HG03175 (cell line): Measurements from ENCODE around the gene NR2C2.
A peak's percentile ranks its signal among the peaks of the same experiment; 100 is the strongest.
"Not testable (repeated sequence)": the region's sequence is repeated elsewhere in the genome, so short reads cannot be mapped to it uniquely, and the experiment has no call there.

Experiments
- ATAC-seq: cut with Tn5 transposase; IDR thresholded peaks from one replicate; pipeline ENCODE4 v1.9.1; 2021; ENCODE audit warnings: mild to moderate bottlenecking, moderate library complexity; ENCODE audit not compliant: unreplicated experiment

NR2C2 gene

DNA sequence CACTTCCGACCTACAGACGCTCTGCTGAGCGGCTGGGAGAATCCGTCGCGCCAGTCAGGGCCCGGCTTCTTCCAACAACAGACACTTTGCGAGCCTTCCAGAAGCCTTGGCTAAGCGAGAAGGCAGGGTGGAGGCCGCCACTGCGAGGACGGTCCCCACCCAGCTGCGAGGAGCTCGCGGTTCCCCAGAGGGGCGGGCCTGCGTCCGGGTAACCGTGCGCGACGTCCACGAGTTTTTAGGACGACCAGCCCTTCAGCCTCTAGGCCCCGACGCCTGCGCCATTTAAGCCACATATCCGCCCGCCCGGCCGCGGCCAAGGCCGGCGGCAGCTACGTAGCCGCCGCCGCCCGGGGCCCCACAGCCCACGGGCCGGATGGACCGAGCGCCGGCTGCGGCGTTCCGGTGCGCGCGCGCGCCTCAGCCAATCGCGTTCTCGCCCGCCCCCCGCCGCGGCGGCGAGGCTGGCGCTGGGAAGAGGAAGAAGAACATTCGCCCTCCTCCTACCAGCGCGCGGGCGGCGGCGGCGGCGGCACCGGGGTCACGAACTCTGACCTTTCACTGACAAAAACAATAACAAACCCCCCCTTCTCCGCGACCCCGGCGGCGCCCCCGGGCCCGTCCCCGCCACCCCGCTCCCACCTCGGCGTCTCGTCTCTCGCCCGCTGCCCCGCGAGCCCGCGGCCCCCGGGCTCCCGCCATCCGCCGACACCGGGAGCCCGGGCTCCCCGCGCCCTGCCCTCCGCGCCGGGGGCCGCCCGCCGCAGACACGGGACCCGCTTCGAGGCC is at the start of gene NR2C2:
TSS of gene NR2C2 (plus strand) at position 484 of the 786 bp plus-strand sequence. CDS start 56,332 bp downstream, outside the sequence.
- ATAC-seq: peak; percentile 47

DNA sequence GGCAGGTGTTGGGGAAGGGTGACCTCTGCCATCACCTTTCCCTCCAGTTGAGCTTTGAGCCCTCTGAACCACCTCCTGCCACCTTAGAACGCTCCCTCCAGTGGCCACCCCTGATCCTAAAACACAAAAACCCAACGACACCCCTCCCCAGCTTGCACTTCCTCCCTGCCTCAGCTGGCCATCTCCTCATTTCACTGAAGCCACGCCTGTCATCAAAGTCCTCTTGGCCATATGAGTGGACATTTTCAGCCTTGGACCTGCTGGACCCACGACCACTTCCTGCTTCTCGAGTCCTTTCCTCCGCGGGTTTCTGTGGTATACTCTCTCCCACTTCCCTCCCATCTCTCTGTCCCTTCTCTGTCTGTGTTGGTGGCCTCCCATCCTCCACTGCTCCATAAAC is 48.5 kb upstream of the NR2C2 start:
- ATAC-seq: no peak

DNA sequence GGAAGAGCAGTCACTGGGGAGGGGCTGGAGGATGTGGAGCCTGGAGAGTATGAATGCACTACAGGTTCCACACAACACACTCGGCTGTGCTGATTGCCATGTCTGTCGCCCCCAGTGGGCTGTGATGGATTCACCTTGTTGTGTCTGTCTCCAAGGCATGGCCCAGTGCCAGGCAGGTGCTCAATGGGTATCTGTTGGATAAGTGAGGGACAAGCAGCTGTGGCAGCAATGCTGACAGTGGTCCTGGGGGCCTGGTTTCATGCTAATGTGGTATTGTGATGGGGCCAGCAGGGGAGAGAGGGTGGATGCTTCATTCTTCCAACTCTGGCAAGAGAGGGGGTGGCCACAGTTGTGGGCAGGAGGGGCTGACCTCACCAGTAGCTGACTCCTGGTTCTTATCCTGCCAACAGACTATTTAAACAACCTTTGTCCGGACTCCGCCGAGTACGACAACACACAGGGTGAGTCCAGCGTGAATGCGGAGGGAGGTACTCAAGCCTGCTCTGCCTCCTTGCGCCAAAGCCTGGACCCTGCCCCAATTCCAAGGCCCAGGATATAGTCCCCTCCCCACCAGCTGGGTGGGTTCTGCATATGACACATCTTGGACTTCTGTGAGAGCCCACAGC is 47.3 kb upstream of the NR2C2 start:
- no peak for ATAC-seq

DNA sequence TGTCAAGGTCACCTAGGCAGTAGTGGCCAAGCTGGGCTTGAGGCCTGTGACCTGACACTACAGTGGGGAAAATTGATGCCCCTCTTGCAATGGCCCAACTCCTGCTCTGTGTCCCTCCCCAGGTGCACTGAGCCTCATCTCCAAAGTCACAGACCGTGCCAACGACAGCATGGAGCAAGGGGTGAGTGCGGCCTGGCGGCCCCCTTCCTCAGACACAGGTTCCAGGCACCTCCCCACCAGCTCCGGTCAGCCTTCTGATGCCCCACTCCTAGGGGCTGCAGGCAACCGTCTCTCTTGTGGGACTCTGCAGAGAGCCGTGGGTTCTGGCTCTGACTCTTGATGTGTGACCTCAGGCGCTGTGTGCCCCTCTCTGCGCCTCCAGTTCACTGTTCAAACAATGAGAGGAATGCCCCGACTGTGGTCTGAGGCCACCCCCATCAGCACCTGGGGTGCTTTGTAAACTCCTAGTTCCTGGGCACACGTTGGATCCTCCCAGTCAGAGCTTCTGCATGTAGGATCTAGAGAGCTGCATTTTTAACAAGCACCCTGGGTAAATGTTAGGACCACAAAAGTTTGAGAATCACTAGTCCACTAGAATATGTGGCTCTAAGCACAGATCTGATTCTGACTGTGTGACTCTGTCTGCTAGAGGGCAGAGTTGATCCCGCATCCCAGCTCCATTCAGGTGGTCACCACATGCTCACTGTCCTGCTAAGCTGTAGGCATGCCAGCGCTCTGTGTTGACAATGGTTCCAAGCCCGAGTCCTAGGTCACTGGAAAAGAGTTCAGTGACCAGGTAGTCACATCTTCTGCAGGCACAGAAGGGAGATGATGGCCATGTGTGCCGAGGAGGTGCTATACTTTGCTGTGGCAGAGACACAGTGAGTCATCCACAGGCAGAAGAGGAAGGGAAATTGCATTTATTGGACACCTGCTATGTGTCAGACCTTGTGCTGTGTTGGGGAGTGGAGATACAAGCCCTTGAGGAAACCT is 46.2 kb upstream of the NR2C2 start:
- ATAC-seq: no peak

DNA sequence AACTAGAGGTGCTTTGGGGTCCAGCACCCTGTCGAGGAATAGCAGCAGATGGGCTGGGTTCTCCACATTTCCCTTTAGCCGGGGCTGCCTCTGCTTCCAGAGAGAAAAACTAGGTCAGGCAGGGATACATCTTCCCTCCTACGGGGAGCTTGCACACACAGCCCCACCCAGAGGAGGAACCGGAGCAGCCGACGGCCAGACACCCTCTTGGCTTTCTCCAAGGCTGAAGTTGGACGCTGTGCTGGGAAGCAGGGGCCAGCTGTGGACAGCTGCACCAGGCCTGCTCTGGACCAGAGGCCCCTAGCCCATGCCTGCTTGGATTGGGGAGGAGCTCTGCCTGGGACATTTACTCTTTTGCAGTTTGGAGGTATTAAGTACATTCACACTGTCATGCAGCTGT is 44.7 kb upstream of the NR2C2 start:
- no peak for ATAC-seq

DNA sequence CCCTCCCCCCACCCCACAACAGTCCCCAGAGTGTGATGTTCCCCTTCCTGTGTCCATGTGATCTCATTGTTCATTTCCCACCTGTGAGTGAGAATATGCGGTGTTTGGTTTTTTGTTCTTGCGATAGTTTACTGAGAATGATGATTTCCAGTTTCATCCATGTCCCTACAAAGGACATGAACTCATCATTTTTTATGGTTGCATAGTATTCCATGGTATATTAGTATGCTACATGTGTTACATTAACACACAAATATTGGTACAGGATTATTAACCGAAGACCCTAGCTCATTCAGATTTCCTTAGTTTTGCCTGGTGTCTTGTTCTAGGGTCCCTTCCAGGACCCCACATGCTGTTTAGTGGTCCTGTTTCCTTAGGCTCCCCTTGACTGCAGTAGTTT is 43.9 kb upstream of the NR2C2 start:
- ATAC-seq: not testable (repeated sequence)

DNA sequence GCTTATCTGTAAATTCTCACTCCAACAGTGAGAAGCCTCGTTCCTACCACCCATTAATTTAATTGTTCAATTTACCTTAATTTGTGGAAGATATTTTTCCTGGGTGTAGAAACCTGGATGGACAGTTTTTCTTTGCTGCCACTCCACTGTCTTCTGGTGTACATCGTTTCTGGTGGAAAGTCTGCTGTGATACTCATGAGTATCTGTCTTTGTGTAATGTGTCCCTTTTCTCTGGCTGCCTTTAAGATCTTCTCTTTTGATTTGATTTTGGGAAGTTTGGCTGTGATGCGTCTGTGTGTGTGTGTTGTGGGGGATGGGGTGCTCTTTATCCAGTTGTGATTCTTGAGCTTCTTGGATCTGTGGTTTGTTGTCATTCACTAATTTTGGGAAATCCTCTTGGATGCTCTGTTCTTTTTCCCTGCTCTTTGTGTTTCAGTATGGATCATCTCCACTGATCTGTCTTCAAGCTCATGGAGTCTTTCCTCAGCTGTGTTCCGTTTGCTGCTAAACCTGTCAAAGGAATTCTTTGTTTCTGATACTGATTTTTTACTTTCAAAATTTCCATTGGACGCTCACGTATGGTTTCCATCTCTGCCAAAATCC is 42.2 kb upstream of the NR2C2 start:
- ATAC-seq: no peak

DNA sequence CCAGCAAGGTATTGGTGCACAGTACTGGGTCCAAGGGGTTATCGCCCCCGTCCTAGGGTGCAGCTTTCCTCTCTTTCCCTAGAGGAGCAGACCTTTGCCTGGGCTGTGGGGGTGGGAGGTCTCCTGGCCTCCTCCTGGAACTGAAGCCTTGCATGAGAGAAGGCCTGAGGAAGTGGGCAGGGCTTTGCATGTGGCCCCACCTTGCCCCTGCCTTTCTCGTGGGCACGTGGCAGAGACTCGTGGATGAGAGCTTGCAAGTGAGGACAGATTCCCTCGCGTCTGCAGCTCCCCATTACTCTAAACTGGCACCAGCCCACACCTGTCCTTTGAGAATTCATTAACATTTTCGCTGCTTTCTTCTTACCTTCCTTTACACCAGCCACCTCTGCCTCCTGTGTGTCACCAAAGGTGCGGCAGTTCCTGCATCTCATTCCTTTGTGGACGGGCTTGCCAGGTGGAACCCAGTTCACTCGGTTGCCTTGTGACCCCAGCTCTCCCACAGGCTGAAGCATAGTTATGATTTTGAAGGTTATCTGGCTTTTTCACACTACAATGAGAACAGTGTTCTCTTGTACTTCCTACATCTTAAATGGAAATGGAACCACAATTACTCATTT is 40.9 kb upstream of the NR2C2 start:
- no peak for ATAC-seq

DNA sequence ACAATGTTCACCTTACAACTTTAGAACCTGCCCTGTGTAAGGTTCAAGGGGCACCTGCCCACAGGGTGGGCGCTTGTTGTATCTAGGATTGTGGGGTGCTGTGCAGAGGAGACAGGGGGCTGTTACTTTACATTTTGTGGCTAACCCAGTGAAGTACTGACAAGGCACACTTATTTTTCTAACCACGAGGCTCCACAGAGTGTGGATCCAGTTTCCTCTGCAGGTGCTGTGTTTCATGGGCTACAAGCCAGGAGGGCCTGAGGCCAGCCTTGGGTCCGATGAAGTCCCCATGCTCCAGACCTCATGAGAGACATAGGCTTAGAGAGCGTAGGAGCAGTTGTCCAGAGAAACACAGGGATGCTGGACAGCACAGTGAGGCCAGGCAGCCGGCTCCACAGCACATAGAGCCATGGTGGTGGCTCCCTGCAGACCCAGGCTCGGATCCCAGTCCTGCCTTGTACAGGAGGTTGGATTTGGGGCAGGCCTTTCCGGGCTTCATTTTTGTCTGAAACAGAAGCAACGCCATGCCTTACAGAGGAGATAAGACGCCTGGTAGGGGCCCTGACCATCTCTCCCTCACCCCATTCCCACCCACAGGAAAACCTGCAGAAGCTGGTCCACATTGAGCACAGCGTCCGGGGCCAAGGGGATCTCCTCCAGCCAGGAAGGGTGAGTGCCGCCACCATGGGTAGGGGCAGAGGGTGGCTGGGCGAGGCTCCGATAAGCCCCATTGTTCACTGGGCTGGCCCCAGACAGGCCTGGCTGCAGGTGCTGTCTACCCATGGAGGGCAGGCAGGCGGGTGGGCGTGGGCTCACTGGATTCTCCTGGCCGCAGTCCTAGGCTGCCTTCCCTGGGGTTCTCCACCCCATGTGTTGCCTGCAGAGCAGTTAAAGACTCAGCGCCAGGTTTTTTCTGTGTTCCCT is 40.1 kb upstream of the NR2C2 start:
- ATAC-seq: no peak

DNA sequence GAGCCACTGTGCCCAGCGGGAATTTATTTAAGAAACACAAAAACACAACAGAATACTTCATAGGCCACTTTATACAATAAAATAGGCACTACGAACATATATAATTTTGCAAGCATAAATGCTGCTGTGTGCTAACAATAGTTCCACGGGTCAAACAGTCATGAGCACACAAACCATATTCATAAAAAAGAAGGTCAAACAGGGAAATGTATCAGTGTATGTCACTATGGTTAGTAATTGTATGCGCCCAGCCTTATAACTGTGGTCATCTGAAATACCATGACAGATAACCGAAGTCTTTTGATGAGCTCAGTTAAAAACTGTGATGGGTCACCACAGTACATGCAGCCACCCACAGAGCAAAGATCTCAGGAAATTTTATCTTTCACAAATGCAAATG is 38.1 kb upstream of the NR2C2 start:
- no peak for ATAC-seq

DNA sequence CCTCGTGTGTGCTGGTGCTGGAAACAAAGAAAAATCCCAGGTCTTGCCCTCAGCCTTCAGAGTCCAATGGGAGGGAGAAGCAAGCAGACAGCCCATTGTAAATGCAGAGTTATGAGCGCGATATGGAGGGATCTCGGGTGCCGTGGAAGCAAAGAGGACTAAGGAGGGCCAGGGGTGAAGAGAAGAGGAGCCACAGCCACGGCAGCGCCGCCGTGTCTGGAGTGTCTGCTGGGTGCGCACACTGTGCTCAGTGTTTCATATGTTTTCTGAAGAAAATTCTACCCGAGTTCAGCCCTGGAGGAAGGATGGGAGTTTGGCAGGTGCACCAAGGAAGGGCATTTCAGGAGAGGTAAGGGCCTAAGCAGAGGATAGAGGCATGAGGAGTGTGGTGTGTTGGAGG is 35.7 kb upstream of the NR2C2 start:
- ATAC-seq: no peak

DNA sequence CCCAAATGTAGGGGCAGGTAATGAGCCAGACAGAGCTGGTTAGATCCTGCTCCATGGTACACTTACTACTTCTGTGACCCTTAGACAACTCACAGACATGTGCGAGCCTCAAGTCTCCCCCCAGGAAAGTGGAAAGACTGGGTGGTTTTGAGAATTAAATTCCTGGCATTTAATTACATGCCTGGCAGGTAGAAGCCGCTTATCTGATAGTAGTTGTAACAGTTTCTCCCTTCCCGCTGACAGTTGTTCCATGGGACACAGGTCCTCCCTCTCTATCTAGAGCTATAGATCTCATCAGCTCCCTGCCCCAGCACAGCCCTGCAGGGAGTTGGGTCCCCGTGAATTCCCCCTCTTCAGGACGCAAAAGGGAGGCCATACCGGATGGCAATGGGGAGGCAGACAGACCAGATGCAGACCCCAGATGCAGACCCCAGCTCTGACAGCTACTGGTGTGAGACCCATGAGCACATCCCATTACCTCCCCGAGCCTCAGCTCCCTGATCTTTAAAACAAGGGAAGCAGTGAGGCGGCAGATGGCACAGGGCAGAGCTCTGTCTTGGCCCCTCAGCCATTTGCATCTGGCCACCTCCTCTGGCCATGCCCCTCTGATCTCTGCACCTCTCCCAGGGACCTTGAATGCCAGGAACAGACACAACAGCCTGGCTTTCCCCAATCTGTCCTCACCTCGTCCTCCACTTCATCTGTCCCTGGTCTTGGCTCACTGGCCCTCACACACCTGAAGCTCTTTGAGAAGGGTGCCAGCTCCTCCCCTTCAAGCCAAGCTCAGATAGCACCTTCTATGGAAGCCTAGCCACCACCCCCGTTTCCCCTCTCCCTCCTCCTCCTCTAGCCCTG is 34.1 kb upstream of the NR2C2 start:
- ATAC-seq: no peak

DNA sequence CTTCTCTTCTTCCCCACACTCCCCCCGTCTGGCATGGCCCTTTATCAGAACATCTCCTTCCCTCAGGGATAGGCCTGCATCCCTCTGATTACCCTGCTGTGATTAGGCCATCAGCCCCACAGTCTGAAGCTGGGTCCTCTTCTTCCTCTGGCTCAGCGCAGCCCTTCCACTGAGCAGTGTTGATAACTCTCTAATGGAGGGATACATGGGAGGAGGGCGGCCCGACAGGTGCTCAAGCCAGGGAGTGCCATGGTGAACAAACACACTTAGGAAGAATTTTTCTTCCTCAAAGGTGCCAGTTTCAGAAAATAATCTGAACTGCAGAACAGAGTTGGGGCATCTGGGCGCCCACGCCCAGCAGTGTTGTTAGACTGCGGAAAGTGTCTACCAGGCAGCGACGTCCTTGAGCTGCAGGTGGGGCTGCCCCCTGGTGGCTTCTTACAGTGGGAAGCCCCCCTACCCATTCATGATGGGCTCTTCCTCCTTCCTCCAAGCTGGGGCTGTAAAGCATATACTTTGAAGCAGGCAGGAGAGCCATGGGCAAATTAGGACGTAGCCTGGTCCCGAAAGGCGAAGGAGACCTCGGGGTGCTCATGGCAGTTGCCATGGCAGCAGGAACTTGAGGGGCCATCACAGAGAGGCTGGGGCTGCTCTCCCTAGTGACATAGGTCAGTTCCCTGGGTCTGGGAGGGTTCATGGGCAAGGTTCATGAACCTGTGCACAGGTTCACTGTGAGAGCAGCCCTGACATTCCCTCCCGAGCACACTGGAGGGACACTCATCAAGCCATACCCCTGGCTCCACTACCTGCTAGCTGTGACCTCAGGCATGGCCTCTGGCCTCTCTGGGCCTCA is 33.2 kb upstream of the NR2C2 start:
- ATAC-seq: no peak

DNA sequence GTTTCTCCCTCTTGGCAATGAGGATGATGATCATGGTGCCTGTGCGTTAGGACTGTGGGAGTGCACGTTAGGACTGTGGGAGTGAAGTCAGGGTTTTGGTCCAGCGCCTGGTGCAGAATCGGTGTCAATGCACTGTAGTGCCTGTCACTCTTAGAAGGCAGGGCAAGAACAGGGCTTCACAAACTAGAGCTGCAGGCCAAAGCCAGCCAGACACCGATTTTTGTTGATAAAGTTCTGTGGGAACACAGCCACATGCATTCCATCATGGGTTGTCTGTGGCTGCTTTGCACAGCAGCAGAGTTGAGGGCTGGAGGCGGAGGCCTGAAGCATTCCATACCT is 32.6 kb upstream of the NR2C2 start:
- ATAC-seq: no peak

DNA sequence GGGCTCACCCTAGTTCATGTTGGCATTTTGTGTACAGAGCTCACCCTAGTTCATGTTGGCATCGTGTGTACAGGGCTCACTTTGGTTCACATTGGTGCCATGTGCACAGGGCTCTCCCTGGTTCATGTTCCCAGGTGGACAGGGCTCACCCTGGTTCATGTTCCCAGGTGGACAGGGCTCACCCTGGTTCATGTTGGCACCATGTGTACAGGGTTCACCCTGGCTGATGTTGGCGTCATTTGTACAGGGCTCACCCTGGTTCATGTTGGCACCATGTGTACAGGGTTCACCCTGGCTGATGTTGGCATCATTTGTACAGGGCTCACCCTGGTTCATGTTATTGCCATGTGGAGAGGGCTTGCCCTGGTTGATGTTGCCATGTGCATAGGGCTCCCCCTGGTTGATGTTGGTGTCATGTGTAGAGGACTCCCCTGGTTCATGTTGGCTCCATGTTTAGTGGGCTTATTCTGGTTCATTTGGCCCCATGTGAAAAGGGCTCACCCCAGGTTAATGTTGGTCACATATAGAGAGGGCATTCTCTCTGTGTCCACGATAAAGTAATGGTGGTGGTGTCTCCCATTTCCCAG is 31.7 kb upstream of the NR2C2 start:
- ATAC-seq: no peak

DNA sequence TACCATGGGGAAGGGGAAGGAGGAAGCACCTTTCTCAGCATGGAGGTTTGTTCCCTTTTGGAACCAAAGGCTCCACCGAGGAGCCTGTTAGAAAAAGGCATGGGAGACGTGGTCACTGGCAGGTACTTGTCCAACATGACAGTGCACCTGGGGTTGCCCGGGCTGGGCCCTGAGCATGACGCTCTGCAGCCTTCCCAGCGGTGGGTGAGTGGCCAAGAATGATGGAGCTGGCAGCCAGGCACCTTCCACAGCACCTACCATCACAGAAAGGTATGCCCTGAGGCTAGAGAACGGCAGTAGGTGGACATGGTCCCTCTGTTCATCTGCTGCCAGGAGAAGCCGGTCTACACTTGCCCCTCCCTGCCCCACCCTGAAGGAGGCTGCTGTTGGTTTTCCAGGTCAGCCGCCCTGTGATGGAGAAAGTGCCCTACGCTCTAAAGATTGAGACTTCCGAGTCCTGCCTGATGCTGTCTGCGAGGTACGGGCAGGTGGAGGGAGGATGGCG is 29.0 kb upstream of the NR2C2 start:
- no peak for ATAC-seq

DNA sequence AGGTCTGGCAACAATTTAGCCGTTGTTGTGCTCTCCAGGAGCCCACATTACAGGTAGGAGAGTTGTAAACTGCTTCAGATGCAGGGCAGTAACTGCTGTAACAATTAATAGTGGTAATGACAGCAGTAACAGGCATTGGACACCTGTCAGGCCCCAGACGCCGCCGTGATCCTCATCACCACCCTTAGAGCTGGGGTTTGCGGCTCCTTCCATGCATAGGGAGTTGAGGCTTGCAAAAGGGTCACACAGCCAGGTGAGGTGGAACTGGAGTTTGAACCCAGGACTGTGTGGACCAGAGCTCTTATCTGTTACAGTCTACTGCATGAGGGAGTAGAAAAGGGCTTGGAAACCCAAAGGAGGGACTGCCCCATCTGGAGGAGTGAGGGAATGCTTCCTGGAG is 26.8 kb upstream of the NR2C2 start:
- no peak for ATAC-seq
